GM18873 (cell line): ENCODE results near the gene PTPN1.
A peak's percentile ranks its signal among the peaks of the same experiment; 100 is the strongest.
"Not testable (repeated sequence)": the region's sequence is repeated elsewhere in the genome, so short reads cannot be mapped to it uniquely, and the experiment has no call there.

Experiments used
- ATAC-seq: cut with Tn5 transposase; IDR thresholded peaks from one replicate; pipeline ENCODE4 v1.9.1; 2021; ENCODE audit warnings: mild to moderate bottlenecking, moderate library complexity, moderate number of reproducible peaks; ENCODE audit not compliant: unreplicated experiment, low FRiP score

PTPN1 gene

GRCh38 chr20:50552979-50553378, 42.8 kb downstream of the PTPN1 start:
- ATAC-seq, result no peak

GRCh38 chr20:50554694-50555579, 44.8 kb downstream of the PTPN1 start:
- ATAC-seq, result no peak

- no peak for ATAC-seq
Observed at GRCh38 chr20:50555662-50556061, 45.5 kb downstream of the PTPN1 start.

- ATAC-seq, result no peak
Observed at GRCh38 chr20:50557549-50558134, 47.5 kb downstream of the PTPN1 start.

- no peak for ATAC-seq
Observed at GRCh38 chr20:50558483-50558925, 48.3 kb downstream of the PTPN1 start.

GRCh38 chr20:50559149-50559548, 49.0 kb downstream of the PTPN1 start:
- ATAC-seq, result no peak

- ATAC-seq, result no peak
Observed at GRCh38 chr20:50559856-50560638, 49.9 kb downstream of the PTPN1 start.

- no peak for ATAC-seq
Observed at GRCh38 chr20:50560867-50561266, 50.7 kb downstream of the PTPN1 start.

GRCh38 chr20:50561379-50562078, 51.3 kb downstream of the PTPN1 start:
- ATAC-seq, result no peak

GRCh38 chr20:50562262-50562701, 52.1 kb downstream of the PTPN1 start:
- no peak for ATAC-seq

GRCh38 chr20:50563133-50563944, 53.2 kb downstream of the PTPN1 start:
- no peak for ATAC-seq

- no peak for ATAC-seq
Observed at GRCh38 chr20:50565383-50565782, 55.2 kb downstream of the PTPN1 start.

GRCh38 chr20:50565871-50566270, 55.7 kb downstream of the PTPN1 start:
- no peak for ATAC-seq

GRCh38 chr20:50567860-50568548, 57.8 kb downstream of the PTPN1 start:
- ATAC-seq, result no peak

GRCh38 chr20:50568549-50568942, 58.4 kb downstream of the PTPN1 start:
- no peak for ATAC-seq

GRCh38 chr20:50569487-50569863, 59.3 kb downstream of the PTPN1 start:
- not testable (repeated sequence) for ATAC-seq

- peak; percentile 54 for ATAC-seq
Observed at GRCh38 chr20:50569864-50570836, 60.0 kb downstream of the PTPN1 start.

GRCh38 chr20:50571466-50571865, 61.3 kb downstream of the PTPN1 start:
- ATAC-seq, result no peak
